Central memory CD8-positive, alpha-beta T cell (primary cell): ENCODE results near the gene RFXAP.

Experiments used
- ATAC-seq: fragments of 150-1000 bp; cut with Tn5 transposase; replicated peaks from 2 replicates; pipeline ENCODE4 v1.10.0; 2022; ENCODE audit warnings: mild to moderate bottlenecking, moderate FRiP score, moderate number of reproducible peaks; ENCODE audit not compliant: poor library complexity, severe bottlenecking; ENCODE audit errors: extremely low read depth
- DNase-seq, 2 donors: peaks; one replicate each; pipeline ENCODE4 v3.0.0; 2021; ENCODE audit warnings: low spot score in 2 of 2
- H3K27ac Mint-ChIP-seq: one replicate; pipeline ENCODE4 v1.8.0; 2022; ENCODE audit warnings: low read depth, mild to moderate bottlenecking, moderate library complexity, mixed read lengths
- H3K27me3 Mint-ChIP-seq: one replicate; pipeline ENCODE4 v1.8.0; 2022; ENCODE audit warnings: mixed read lengths
- H3K36me3 Mint-ChIP-seq: one replicate; pipeline ENCODE4 v1.8.0; 2022; ENCODE audit warnings: mild to moderate bottlenecking, moderate library complexity, mixed read lengths; ENCODE audit not compliant: insufficient read depth
- H3K4me1 Mint-ChIP-seq: one replicate; pipeline ENCODE4 v1.8.0; 2022; ENCODE audit warnings: mixed read lengths
- H3K4me3 Mint-ChIP-seq: one replicate; pipeline ENCODE4 v1.8.0; 2022; ENCODE audit warnings: mild to moderate bottlenecking, moderate library complexity, mixed read lengths
- H3K9me3 Mint-ChIP-seq: one replicate; pipeline ENCODE4 v1.8.0; 2022; ENCODE audit warnings: mixed read lengths

RFXAP gene

DNA sequence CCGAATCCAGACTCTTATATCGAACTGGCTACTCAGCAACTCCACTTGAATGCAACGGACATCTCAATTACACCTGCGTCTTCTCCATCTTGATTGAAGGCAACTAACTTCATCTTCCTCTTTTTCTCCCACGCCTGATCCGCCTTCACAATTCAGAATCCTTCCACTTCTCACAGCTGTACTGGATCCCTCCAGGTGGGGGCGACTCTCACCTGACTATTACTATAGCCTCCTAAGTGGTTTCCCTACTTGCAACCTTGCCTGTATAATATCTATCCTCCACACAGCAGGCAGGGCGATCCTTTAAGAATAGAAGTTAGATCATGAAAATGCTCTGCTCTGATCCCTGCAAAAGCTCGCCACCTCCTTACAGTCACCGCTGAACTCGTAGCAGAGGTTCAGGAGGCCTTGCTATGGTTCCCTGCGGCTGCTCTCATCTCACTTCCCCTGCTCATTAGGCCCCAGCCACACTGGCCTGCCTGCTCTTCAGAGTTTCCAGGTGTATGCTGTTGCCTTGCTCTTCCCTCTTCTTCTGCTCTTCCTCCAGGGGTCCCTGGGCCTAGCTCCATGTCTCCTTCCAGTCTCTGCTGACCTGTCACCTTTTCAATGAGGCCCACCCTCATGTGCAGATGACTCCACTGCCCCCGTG is 31.9 kb downstream of the RFXAP start:
- Mint-ChIP-seq H3K27ac (no peak overlapping the region), H3K27me3 (peaks cover 16% of the 10 kb centered on the region), H3K36me3 (no peaks in the 10 kb centered on the region), H3K4me3 (no peak overlapping the region), H3K9me3 (no peaks in the 10 kb centered on the region), H3K4me1 (no peaks in the 10 kb centered on the region)
- ATAC-seq (no peak), DNase-seq (no peak)

DNA sequence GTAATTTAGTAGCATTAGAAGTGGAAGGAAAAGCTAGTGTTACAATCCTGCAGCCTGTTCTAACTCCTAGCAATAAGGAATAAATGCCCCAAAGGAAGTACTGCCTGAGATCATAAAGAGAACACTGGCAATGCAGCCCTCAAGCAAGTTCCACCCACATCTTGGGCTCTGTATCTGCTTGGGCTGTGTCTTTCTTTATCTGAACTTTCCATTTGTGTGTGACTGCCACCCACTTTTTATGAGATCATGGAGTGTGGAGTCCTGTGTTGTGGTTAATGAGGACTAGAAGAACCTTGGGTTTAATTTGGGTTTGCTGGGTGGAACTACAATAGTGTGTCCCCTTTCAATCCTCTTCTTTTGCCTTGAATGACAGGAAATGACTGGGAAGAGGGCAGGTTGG is 38.2 kb downstream of the RFXAP start:
- Mint-ChIP-seq H3K27me3 (peaks cover 50% of the 10 kb centered on the region), H3K36me3 (no peaks in the 10 kb centered on the region), H3K9me3 (no peaks in the 10 kb centered on the region), H3K27ac (no peak overlapping the region), H3K4me1 (peaks cover 3% of the 10 kb centered on the region), H3K4me3 (no peak overlapping the region)
- no peak for ATAC-seq
- no peak for DNase-seq

DNA sequence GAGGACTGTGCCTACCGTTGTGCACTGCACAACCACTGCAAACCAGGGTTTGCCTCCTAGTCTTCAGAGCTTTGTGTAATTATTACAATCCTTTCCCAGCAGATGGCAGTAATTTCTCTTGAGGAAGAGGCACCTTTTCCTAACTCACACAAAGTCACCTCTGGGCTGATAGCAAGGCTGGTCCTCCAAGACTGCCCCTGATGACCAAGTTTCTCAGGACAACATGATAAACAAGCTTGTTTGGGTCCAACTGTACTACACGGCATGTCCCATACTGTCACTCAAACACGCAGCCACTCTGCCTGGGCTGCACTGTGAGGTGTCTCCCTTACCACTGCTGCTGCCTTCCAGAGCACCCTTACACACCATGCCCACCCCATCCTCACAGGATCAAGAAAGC is 39.3 kb downstream of the RFXAP start:
- Mint-ChIP-seq H3K4me3 (no peak overlapping the region), H3K9me3 (no peaks in the 10 kb centered on the region), H3K36me3 (no peaks in the 10 kb centered on the region), H3K27ac (no peak overlapping the region), H3K4me1 (peaks cover 10% of the 10 kb centered on the region), H3K27me3 (peaks cover 60% of the 10 kb centered on the region)
- no peak for DNase-seq
- ATAC-seq = no peak

DNA sequence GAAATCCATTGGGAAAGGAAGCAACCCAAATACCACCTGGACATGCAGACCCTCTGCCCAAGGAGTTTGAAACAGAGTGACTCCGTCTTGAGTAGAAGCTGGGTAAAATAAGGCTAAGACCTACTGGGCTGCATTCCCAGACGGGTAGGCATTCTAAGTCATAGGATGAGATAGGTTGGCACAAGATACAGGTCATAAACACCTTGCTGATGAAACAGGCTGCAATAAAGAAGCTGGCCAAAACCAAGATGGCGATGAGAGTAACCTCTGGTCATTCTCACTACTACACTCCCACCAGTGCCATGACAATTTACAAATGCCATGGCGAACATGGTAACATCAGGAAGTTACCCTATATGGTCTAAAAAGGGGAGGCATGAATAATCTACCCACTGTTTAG is 40.2 kb downstream of the RFXAP start:
- H3K4me1 Mint-ChIP-seq = peaks cover 10% of the 10 kb centered on the region
- ATAC-seq (no peak), DNase-seq (no peak)
- H3K4me3 Mint-ChIP-seq = no peak overlapping the region
- peaks cover 70% of the 10 kb centered on the region for H3K27me3 Mint-ChIP-seq
- H3K9me3 Mint-ChIP-seq = no peaks in the 10 kb centered on the region
- H3K27ac Mint-ChIP-seq = no peak overlapping the region
- H3K36me3 Mint-ChIP-seq = no peaks in the 10 kb centered on the region

DNA sequence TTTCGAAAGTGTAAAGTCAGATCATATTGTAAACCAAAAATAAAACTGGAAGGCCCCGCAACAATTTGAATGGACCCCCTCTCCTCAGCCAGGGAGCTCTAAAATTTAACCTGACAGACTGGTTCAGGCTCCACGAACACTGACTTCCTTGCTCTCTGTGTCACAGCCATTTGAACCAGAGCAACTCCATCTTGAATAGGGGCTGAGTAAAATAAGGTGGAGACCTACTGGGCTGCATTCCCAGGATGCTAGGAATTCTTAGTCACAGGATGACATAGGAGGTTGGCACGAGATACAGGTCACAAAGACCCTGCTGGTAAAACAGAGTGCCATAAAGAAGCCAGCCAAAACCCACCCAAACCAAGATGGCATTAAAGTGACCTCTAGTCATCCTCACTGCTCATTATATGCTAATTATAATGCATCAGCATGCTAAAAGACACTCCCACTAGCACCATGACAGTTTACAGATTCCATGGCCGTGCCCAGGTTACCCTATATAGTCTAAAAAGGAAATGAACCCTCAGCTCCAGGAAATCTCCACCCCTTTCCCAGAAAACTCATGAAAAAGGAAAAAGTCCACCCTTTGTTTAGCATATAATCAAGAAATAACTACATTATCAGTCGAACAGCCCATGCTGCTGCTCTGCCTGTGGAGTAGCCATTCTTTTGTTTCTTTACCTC is 43.1 kb downstream of the RFXAP start:
- no peak overlapping the region for H3K27ac Mint-ChIP-seq
- H3K4me1 Mint-ChIP-seq = peaks cover 10% of the 10 kb centered on the region
- H3K27me3 Mint-ChIP-seq = peaks cover 79% of the 10 kb centered on the region
- H3K4me3 Mint-ChIP-seq = no peak overlapping the region
- no peaks in the 10 kb centered on the region for H3K36me3 Mint-ChIP-seq
- no peaks in the 10 kb centered on the region for H3K9me3 Mint-ChIP-seq
- ATAC-seq = no peak
- no peak for DNase-seq

DNA sequence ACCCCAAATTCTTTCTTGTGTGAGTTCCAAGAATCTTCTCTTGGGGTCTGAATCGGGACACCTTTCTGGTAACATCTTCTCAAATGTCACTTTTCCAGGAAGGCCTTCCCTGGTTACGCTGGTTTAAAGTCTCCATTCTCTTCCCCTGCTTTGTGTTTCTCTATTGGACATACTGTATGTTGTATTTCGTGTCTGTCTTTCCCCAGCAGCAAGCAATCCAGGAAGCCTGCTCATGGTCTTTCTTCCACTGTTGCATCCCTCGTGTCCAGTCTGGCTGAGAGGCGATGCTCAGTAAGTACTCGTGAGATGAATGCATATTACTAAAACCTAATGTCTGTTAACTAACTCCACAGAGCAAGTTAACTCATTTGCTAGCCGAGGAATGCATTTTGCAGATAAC is 43.7 kb downstream of the RFXAP start:
- peaks cover 79% of the 10 kb centered on the region for H3K27me3 Mint-ChIP-seq
- ATAC-seq = no peak

DNA sequence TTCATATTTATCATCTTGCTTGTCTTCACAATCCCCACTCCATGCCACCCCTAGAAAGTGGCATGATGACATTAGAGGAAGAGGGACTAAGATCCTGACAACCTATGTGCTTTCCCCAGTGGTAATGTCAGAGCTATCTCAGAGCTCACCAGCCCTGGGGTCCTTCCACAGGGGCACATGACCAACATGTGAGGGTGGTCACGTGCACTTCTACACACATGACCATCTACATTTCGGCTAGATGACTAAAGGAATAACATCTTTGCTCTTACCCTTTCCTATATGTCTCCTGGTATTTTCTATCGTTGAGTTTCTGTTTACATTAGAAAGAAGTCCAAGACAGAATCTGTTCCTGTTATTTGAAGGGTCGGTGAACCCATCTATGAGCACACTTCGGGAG is 46.2 kb downstream of the RFXAP start:
- peaks cover 10% of the 10 kb centered on the region for H3K4me1 Mint-ChIP-seq
- ATAC-seq (no peak), DNase-seq (no peak)
- no peaks in the 10 kb centered on the region for H3K9me3 Mint-ChIP-seq
- H3K27ac Mint-ChIP-seq = no peak overlapping the region
- no peak overlapping the region for H3K4me3 Mint-ChIP-seq
- H3K36me3 Mint-ChIP-seq = no peaks in the 10 kb centered on the region
- H3K27me3 Mint-ChIP-seq = peaks cover 81% of the 10 kb centered on the region

More for the DNA sequence above, 43.7 kb downstream of the RFXAP start:
- DNase-seq = no peak
- no peaks in the 10 kb centered on the region for H3K36me3 Mint-ChIP-seq
- peaks cover 10% of the 10 kb centered on the region for H3K4me1 Mint-ChIP-seq
- H3K9me3 Mint-ChIP-seq = no peaks in the 10 kb centered on the region
- no peak overlapping the region for H3K4me3 Mint-ChIP-seq
- H3K27ac Mint-ChIP-seq = no peak overlapping the region

DNA sequence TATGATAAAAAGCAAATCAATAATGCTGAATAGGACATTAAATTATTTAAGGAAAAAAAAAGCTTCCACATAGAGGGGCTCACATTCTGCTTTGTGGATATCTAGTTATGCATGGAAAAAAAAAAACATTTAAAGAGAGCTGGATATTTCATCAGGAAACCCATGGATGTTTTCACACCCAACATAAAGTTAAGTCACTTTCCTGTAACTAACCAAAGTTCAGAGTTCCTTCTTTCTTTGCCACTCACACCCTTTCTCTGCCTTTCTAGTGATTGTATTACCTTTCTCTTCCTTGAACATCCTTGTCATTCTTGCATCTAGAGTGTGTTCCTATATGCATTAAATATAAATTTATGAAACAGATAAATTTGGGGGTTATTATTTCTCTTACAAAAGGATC is 47.2 kb downstream of the RFXAP start:
- DNase-seq (no peak), ATAC-seq (no peak)
- no peaks in the 10 kb centered on the region for H3K9me3 Mint-ChIP-seq
- peaks cover 87% of the 10 kb centered on the region for H3K27me3 Mint-ChIP-seq
- no peak overlapping the region for H3K4me3 Mint-ChIP-seq
- H3K27ac Mint-ChIP-seq = no peak overlapping the region
- H3K36me3 Mint-ChIP-seq = no peaks in the 10 kb centered on the region
- H3K4me1 Mint-ChIP-seq = peaks cover 10% of the 10 kb centered on the region

DNA sequence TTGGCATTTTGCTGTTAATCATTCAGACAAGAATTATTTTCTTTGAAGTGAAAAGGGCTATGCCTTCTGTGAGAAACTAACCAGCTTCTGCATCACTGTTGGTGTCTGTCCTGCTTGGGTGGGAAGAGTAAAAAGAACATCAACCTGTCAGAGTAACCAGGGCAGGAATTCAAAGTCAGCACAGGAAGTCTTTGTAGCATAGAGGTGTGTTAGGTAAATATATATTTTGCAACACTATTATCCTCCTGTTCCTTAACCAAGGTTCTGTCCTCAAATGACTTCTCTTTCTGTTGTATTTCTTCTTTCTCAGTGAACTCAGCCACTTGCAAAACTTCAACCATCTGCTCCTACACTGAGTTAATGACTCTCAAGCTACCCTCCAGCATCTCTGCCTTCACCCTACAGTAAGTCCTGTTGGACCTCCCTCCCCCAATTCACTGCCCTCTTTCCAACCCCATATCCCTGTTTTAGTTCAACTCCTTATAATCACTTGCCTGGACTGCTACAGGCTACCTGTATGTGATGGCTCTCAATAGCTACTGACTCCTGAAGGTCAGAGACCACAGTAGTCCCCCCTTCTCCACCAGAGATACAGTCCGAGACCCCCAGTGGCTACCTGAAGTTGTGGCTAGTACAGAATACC is 51.1 kb downstream of the RFXAP start:
- no peak for DNase-seq
- Mint-ChIP-seq H3K36me3 (no peaks in the 10 kb centered on the region), H3K27me3 (peaks cover 81% of the 10 kb centered on the region), H3K4me1 (no peaks in the 10 kb centered on the region), H3K27ac (no peak overlapping the region), H3K9me3 (no peaks in the 10 kb centered on the region), H3K4me3 (no peak overlapping the region)
- no peak for ATAC-seq

DNA sequence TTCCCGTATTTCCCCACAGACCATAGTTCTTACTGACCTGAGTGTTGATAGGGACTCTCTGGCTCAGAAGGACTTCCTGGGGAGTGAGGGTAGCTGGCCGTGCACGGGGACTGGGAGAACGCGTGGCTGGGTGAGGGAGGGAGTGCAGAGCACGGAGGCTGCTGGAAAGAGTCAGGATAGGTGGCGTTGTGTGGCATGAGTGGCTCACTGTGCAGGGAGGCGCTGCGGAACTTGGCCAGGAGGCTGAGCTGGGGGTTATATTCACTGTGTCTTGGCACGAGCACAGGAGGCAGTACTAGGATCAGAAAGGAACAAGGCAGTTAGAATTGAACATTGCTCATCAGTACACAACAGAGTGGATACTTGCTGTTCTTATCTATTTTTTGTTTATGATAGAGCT is 53.6 kb downstream of the RFXAP start:
- Mint-ChIP-seq H3K4me1 (no peaks in the 10 kb centered on the region), H3K27ac (no peak overlapping the region), H3K4me3 (no peak overlapping the region), H3K36me3 (no peaks in the 10 kb centered on the region), H3K27me3 (peaks cover 58% of the 10 kb centered on the region), H3K9me3 (no peaks in the 10 kb centered on the region)
- DNase-seq (no peak), ATAC-seq (no peak)

DNA sequence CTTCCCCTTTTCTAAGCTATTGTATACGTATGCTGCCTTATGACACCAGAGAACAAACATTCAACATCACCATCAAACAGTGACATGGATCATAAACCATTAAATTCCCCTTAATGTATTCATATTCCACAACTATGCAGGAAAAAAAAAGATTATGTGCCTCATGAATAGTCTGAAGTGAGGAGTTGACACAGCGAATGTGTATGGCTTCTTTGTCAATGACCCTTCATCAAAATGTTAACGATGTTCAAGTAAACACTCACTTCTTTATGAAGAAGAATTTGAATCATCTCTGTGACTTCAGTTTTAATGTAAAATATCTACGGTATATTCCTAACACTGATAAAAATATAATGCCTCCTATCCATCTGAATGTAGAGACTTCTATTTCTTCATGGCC is 56.4 kb downstream of the RFXAP start:
- peaks cover 47% of the 10 kb centered on the region for H3K27me3 Mint-ChIP-seq
- H3K36me3 Mint-ChIP-seq = no peaks in the 10 kb centered on the region
- no peak overlapping the region for H3K4me3 Mint-ChIP-seq
- H3K27ac Mint-ChIP-seq = no peak overlapping the region
- no peak for ATAC-seq
- DNase-seq = no peak
- no peaks in the 10 kb centered on the region for H3K9me3 Mint-ChIP-seq
- no peaks in the 10 kb centered on the region for H3K4me1 Mint-ChIP-seq

DNA sequence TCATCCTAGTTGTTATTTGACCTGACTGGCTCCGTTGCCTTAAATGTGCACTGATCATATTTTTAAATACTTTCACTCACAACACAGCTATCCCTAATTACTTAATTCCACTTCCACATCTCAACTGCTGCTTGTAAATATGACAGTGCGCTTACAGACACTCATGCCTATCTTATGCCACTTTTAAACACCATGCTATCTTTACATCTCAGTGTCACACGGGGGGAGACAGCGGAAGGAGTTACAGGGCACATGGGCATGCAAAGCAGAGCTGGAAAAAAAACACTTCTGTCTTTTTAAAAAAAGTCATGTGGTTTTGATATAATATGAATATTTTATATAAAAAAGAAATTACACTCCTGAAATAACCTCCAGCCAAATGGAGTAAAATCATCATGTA is 56.9 kb downstream of the RFXAP start:
- no peak overlapping the region for H3K4me3 Mint-ChIP-seq
- no peak for DNase-seq
- H3K9me3 Mint-ChIP-seq = no peaks in the 10 kb centered on the region
- no peak for ATAC-seq
- peaks cover 43% of the 10 kb centered on the region for H3K27me3 Mint-ChIP-seq
- H3K4me1 Mint-ChIP-seq = no peaks in the 10 kb centered on the region
- no peaks in the 10 kb centered on the region for H3K36me3 Mint-ChIP-seq
- H3K27ac Mint-ChIP-seq = no peak overlapping the region
